Activated T-helper 9 cell treated with anti-CD3 and anti-CD28 coated beads, Interleukin-2, amount 50 U/mL, for 16 hours (primary cell): ENCODE data around the gene OR6Q1.

Experiments used
- DNase-seq: peaks from one replicate; pipeline ENCODE4 v3.0.0-alpha.2; 2020; ENCODE audit warnings: low read depth

OR6Q1 gene

DNA sequence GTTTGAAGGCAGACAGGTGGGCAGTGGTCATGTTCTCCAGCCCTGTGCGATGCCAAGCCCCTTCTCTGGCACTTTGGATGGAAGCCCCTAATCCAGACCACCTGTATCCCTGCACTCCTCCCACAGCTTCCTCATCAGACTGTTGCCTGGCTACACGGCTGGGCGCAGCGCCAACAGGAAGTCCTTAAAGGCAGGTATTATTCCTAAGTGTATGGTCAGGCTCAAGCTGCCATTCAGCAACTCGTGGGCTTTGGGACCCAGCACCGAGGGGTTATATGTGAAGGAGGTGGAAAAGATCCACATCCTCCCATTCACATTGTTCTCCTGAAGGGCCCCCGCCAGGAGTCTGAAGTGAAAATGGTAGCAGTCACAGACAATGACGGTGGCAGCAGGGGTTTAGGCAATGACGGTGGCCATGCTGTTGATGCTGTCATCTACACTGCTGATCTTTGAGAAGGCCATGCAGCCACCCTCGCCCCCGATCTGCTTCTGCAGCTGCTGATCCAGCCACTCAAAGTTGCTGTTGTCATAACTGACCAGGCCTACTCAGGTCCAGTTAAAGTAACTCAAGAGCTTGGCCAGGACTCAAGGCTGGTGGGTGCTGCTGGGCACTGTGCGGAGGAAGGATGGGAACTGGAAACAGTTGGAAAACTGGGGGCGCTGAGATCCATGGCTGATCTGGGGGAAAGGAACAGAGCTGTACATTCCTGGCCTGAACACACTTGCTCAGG is 27.7 kb downstream of the OR6Q1 start:
- DNase-seq: no peak

DNA sequence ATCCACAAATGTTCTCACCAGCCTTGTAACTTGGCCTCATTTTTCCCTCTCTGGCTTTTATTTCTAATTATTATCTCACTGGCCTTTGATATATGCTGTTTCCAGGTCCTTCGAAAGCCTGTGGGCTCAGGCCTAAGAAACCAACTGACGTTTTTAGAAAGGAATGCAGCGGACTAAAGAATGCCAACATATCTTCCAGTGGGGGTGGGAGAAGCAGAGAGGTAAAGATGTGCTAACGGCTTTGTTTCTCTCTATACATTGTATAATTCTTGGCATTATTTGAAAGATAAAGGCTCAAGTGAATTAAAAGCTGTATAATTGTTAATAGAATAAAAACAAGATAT is 28.2 kb downstream of the OR6Q1 start:
- no peak for DNase-seq

GRCh38 chr11:58060535-58060934 is 29.8 kb downstream of the OR6Q1 start:
- no peak for DNase-seq

DNA sequence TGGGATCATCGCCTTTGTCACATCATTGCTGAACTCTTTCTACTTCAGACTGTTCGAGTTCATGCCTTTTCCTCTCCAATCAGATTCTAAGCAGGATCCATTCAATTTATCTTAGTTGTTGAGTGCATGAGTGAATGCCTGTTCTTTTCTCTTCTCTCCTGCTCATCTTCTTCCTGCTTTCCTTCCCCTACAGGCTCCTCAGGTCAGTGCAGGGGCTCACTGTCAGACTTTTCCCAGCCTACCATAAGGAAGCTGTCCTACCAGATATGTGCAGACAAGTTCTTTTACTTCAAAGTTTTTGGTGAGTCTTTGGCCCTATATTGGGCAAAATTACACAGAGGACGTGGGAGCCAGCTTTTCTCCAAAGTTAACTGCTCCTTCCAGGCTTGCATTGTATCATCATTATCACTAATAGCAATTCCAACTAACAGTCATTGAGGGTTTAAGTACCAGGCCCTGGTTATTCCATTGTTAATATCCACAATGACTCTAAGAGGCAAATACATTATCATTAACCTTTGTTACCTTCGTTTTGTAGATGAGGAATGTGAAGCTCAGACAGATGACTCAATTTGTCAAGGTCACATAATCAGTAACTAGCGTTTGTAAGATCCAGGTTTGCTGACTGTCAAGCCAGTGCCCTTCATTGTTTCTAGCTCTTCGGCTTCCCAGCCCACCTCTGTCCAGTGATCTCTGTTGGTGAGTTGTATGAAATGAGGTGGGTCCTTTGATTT is 30.4 kb downstream of the OR6Q1 start:
- no peak for DNase-seq

- no peak for DNase-seq
Observed at GRCh38 chr11:58061813-58062212, 31.1 kb downstream of the OR6Q1 start.

GRCh38 chr11:58067685-58068084 is 36.9 kb downstream of the OR6Q1 start:
- DNase-seq: no peak

- DNase-seq: no peak
Observed at GRCh38 chr11:58068655-58069054, 37.9 kb downstream of the OR6Q1 start.

GRCh38 chr11:58070585-58070984 is 39.8 kb downstream of the OR6Q1 start:
- DNase-seq: no peak

GRCh38 chr11:58075781-58076180 is 45.0 kb downstream of the OR6Q1 start:
- DNase-seq: no peak
